ENCODE results near the gene UXT. TPM values are rescaled to one million over a fixed set of nuclear protein-coding genes. Genes with fewer than 3 reads are reported as not detected.

UXT gene
- total and polyA plus RNA-seq, 9 of the 15 experiments (the other 6 are each of a cell fraction or from before 2014, with no cell fraction given) = 141 to 300 (median 204) TPM

DNA sequence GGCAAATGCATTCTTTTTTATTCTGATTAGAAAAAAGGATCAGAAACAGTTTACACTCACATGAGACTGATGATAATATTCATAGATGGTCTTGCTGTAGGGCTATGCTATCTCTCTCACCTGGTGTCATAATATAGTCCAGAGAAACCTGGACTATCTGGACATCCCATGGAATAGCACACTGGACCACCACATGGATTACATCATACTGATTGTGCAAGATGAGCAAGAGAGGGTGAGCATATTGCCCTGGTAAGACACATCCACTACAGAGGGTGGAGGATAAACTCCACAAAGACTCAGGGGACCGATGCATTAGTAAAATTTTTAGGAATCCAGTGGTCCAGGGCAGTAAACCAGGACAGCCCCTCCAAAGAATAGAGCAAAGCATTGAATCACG is 47.5 kb downstream of the UXT start:
- Histone ChIP-seq H3K4me3 (no peak overlapping the region), H3K4me1 (replicated peaks in 1 of 2; ENCODE audit: control insufficient read depth in 2 of 2, insufficient read depth in 2 of 2, low read length in 2 of 2) (peaks cover 7% of the 10 kb centered on the region in 2 experiments; a peak in 4 of 5 replicates), H3K9me3 (replicated peaks; ENCODE audit: control insufficient read depth, insufficient read depth, low read depth, low read length) (0 out of 2 replicates have a peak, but pooled peaks cover 2% of the 10 kb centered on the region), H4K20me1 (replicated peaks; ENCODE audit: control insufficient read depth, insufficient read depth, low read length) (no peaks in the 10 kb centered on the region), H3K36me3 (ENCODE audit: control insufficient read depth, insufficient read depth, low read length) (no peaks in the 10 kb centered on the region), H3K9me1 (ENCODE audit: control insufficient read depth, insufficient read depth, low read length) (no peaks in the 10 kb centered on the region), H3K27me3 (ENCODE audit: control insufficient read depth in 2 of 2, insufficient read depth in 2 of 2, low read length in 2 of 2) (peaks cover 0 to 14% of the 10 kb centered on the region in 2 experiments; a peak in 3 of 5 replicates), H2AFZ (ENCODE audit: low read depth, low read length) (no peak overlapping the region), H3K9ac (ENCODE audit: insufficient read depth in 1 of 2, low read depth in 2 of 2, low read length in 2 of 2) (no peak overlapping the region), H3K4me2 (ENCODE audit: insufficient read depth, low read length) (no peak overlapping the region), H3K27ac (ENCODE audit: extremely low read depth, low read depth, low read length) (no peak overlapping the region), H3K79me2 (ENCODE audit: control insufficient read depth, insufficient read depth, low read length) (no peaks in the 10 kb centered on the region)
- POLR2A ChIA-PET = no interaction called here
- intact Hi-C loops (cut with micrococcal nuclease) = no loop called here
- peak; percentile 37; the same call in 1 of the 2 replicates for TF ChIP-seq CEBPB (tag; IDR thresholded peaks at IDR 0.05)
- no peak for TF ChIP-seq CEBPG (CRISPR knock-in tag; IDR thresholded peaks at IDR 0.05)
- 0 out of 4 replicates have a peak, but pooled peaks of 1 of the 2 experiments have one; percentile 18 for TF ChIP-seq CEBPG (tag; conservative IDR thresholded peaks at IDR 0.05 in 1 of 2, IDR thresholded peaks at IDR 0.05 in 1 of 2)
- no peak for TF ChIP-seq DNMT1 (IDR thresholded peaks at IDR 0.05)
- no peak for TF ChIP-seq ZSCAN29 (IDR thresholded peaks at IDR 0.05)
- no peak for TF ChIP-seq NUFIP1 (IDR thresholded peaks at IDR 0.05; ENCODE audit: partially characterized antibody)
- FAIRE-seq (no peak), DNase-seq (ENCODE audit: extremely low read depth in 1 of 4, low spot score in 3 of 4) (no peak), ATAC-seq (no peak)
- CTCF ChIA-PET (ENCODE audit: low intra/inter-chr PET ratio) = no interaction called here
- in situ Hi-C loops (cut with MboI) = no loop called here
- 14% methylated on average over 2 of the region's 2 CpGs for WGBS (ENCODE audit: insufficient coverage, low coverage, missing lambda C conversion rate)
- BruUV-seq (replicated peaks) = no TSS peak

DNA sequence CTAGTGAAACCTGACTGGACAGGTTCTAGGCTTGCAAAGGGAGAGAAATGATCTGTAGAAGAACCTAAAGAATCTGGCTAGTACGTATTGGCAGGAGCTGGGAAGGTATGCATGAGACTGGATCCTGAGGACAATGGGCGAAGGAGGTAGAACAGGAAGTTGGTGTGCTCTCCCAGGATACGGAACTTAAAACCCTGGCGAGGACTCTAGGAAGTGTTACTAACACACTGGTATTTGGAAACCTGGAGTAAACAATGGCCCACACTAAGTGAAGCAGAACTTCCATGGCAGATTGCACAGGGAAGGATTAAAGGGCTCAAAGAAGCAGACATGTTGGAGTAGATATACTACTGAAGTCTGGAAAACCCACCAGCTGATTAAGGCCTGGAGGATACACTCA is 48.5 kb downstream of the UXT start:
- no peaks in the 10 kb centered on the region for H4K20me1 ChIP-seq (replicated peaks; ENCODE audit: control insufficient read depth, insufficient read depth, low read length)
- no peak overlapping the region for H2AFZ ChIP-seq (ENCODE audit: low read depth, low read length)
- H3K4me2 ChIP-seq (ENCODE audit: insufficient read depth, low read length) = no peak overlapping the region
- no peaks in the 10 kb centered on the region for H3K36me3 ChIP-seq (ENCODE audit: control insufficient read depth, insufficient read depth, low read length)
- 0 out of 2 replicates have a peak, but pooled peaks cover 2% of the 10 kb centered on the region for H3K9me3 ChIP-seq (replicated peaks; ENCODE audit: control insufficient read depth, insufficient read depth, low read depth, low read length)
- H3K4me1 ChIP-seq (replicated peaks in 1 of 2; ENCODE audit: control insufficient read depth in 2 of 2, insufficient read depth in 2 of 2, low read length in 2 of 2) = peaks cover 7% of the 10 kb centered on the region in 2 experiments; a peak in 4 of 5 replicates
- H3K9ac ChIP-seq (ENCODE audit: insufficient read depth in 1 of 2, low read depth in 2 of 2, low read length in 2 of 2) = no peak overlapping the region
- no peak overlapping the region for H3K4me3 ChIP-seq
- BruUV-seq (replicated peaks) = no TSS peak
- DNase-seq (ENCODE audit: extremely low read depth in 1 of 4, low spot score in 3 of 4) (no peak), FAIRE-seq (no peak), ATAC-seq (no peak)
- in situ Hi-C loops (cut with MboI) (no loop called here), intact Hi-C loops (cut with micrococcal nuclease) (no loop called here)
- H3K27ac ChIP-seq (ENCODE audit: extremely low read depth, low read depth, low read length) = no peak overlapping the region
- ChIA-PET CTCF (ENCODE audit: low intra/inter-chr PET ratio) (no interaction called here), POLR2A (interaction anchor here (0.7 to 1.0 kb wide), 2 partner anchors 13 to 15 kb away, joined by 3 to 4 read pairs; no protein-coding TSS in a partner anchor)
- H3K9me1 ChIP-seq (ENCODE audit: control insufficient read depth, insufficient read depth, low read length) = no peaks in the 10 kb centered on the region
- no peaks in the 10 kb centered on the region for H3K79me2 ChIP-seq (ENCODE audit: control insufficient read depth, insufficient read depth, low read length)
- peaks cover 0 to 14% of the 10 kb centered on the region in 2 experiments; a peak in 2 of 5 replicates for H3K27me3 ChIP-seq (ENCODE audit: control insufficient read depth in 2 of 2, insufficient read depth in 2 of 2, low read length in 2 of 2)
- 45% methylated on average over 3 of the region's 4 CpGs for WGBS (ENCODE audit: insufficient coverage, low coverage, missing lambda C conversion rate)
- TF ChIP-seq RNF2 (IDR thresholded peaks at IDR 0.05) (no peak), PRPF4 (IDR thresholded peaks at IDR 0.05; ENCODE audit: insufficient read depth, low read depth, low read length, poor library complexity, severe bottlenecking) (no peak), NFRKB (IDR thresholded peaks at IDR 0.05; ENCODE audit: low read depth) (no peak), ETS2 (tag; IDR thresholded peaks at IDR 0.05; ENCODE audit: borderline replicate concordance, poor library complexity, severe bottlenecking) (no peak), ZNF717 (CRISPR knock-in tag; IDR thresholded peaks at IDR 0.05) (no peak), HIVEP1 (CRISPR knock-in tag; IDR thresholded peaks at IDR 0.05) (no peak), SNIP1 (IDR thresholded peaks at IDR 0.05; ENCODE audit: low read depth) (no peak), E2F3 (CRISPR knock-in tag; IDR thresholded peaks at IDR 0.05) (no peak)
- TF ChIP-seq, protein P1, sequence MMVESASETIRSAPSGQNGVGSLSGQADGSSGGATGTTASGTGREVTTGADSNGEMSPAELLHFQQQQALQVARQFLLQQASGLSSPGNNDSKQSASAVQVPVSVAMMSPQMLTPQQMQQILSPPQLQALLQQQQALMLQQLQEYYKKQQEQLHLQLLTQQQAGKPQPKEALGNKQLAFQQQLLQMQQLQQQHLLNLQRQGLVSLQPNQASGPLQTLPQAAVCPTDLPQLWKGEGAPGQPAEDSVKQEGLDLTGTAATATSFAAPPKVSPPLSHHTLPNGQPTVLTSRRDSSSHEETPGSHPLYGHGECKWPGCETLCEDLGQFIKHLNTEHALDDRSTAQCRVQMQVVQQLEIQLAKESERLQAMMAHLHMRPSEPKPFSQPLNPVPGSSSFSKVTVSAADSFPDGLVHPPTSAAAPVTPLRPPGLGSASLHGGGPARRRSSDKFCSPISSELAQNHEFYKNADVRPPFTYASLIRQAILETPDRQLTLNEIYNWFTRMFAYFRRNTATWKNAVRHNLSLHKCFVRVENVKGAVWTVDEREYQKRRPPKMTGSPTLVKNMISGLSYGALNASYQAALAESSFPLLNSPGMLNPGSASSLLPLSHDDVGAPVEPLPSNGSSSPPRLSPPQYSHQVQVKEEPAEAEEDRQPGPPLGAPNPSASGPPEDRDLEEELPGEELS (CRISPR knock-in tag; IDR thresholded peaks at IDR 0.05; ENCODE audit: borderline replicate concordance) = no peak
- TF ChIP-seq, protein P2, sequence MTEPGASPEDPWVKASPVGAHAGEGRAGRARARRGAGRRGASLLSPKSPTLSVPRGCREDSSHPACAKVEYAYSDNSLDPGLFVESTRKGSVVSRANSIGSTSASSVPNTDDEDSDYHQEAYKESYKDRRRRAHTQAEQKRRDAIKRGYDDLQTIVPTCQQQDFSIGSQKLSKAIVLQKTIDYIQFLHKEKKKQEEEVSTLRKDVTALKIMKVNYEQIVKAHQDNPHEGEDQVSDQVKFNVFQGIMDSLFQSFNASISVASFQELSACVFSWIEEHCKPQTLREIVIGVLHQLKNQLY (CRISPR knock-in tag; conservative IDR thresholded peaks at IDR 0.05) = no peak
